IMR-90 (cell line): Measurements from ENCODE around the gene E4F1. TPM values are rescaled to one million over a fixed set of nuclear protein-coding genes. Genes with fewer than 3 reads are reported as not detected.

Experiments
- ATAC-seq: fragments of 200-7000 bp; cut with Tn5 transposase; 2 replicates; pipeline ENCODE4 v1.9.1; 2020; ENCODE audit warnings: low read depth, mild to moderate bottlenecking, moderate library complexity
- BruUV-seq: library from RNA; stranded (reverse); fragments of 400-500 nt; replicated peaks from 2 replicates; lab custom pipeline; 2021; lab: Mats Ljungman, UMichigan
- CTCF ChIA-PET: fragments of 300-600 bp; formaldehyde crosslinking; extraction: SDS; loops from one replicate; lab custom pipeline; 2021; ENCODE audit warnings: antibody characterized with exemption; lab: Yijun Ruan, JAX
- POLR2A ChIA-PET: fragments of 300-600 bp; sonication (Branson Sonifier 250); formaldehyde crosslinking; loops from one replicate; lab custom pipeline; 2022; ENCODE audit warnings: antibody characterized with exemption; ENCODE audit not compliant: unreplicated experiment; lab: Charles Lee
- DNase-seq: peaks from one replicate; pipeline ENCODE4 v3.0.0; 2013
- H2AFZ ChIP-seq: replicated peaks from 2 replicates; pipeline ENCODE3; 2013; ENCODE audit warnings: low read length, mild to moderate bottlenecking; ENCODE audit not compliant: poor library complexity
- H2AK5ac ChIP-seq: 2 replicates; pipeline ENCODE4 v1.6.1; 2013; ENCODE audit warnings: low read depth, low read length, inconsistent platforms
- H2AK9ac ChIP-seq: replicated peaks from 2 replicates; pipeline ENCODE3; 2013; ENCODE audit warnings: mild to moderate bottlenecking, low read depth, low read length, moderate library complexity; ENCODE audit not compliant: poor library complexity
- H2BK120ac ChIP-seq: 2 replicates; pipeline ENCODE4 v1.6.1; 2013; ENCODE audit warnings: low read depth, low read length, inconsistent platforms
- H2BK15ac ChIP-seq: 3 replicates; pipeline ENCODE4 v1.6.1; 2013; ENCODE audit warnings: low read depth, low read length, inconsistent platforms
- H2BK20ac ChIP-seq: 2 replicates; pipeline ENCODE4 v1.6.1; 2013; ENCODE audit warnings: low read depth, mild to moderate bottlenecking, inconsistent platforms, low read length, moderate library complexity
- H2BK5ac ChIP-seq: 2 replicates; pipeline ENCODE4 v1.6.1; 2013; ENCODE audit warnings: mild to moderate bottlenecking, low read depth, low read length, inconsistent platforms; ENCODE audit not compliant: poor library complexity, severe bottlenecking
- H3K14ac ChIP-seq: replicated peaks from 2 replicates; pipeline ENCODE4 v1.6.1; 2013; ENCODE audit warnings: low read depth, low read length, inconsistent platforms
- H3K18ac ChIP-seq: 2 replicates; pipeline ENCODE4 v1.6.1; 2013; ENCODE audit warnings: low read depth, low read length, control low read depth
- H3K23ac ChIP-seq: 2 replicates; pipeline ENCODE4 v1.6.1; 2013; ENCODE audit warnings: low read depth, low read length, inconsistent platforms
- H3K27ac ChIP-seq: 2 replicates; pipeline ENCODE4 v1.5.1; 2013; ENCODE audit warnings: mild to moderate bottlenecking, control low read depth, low read length; ENCODE audit not compliant: insufficient read depth
- H3K27me3 ChIP-seq: 2 replicates; pipeline ENCODE4 v1.6.1; 2013; ENCODE audit warnings: low read length; ENCODE audit not compliant: control insufficient read depth, insufficient read depth
- H3K36me3 ChIP-seq: 2 replicates; pipeline ENCODE4 v1.6.1; 2013; ENCODE audit warnings: low read length, mixed read lengths; ENCODE audit not compliant: control insufficient read depth, insufficient read depth
- H3K4ac ChIP-seq: 2 replicates; pipeline ENCODE4 v1.6.1; 2013; ENCODE audit warnings: low read depth, low read length, inconsistent platforms
- H3K4me1 ChIP-seq: 2 replicates; pipeline ENCODE4 v1.6.1; 2013; ENCODE audit warnings: low read length, mixed read lengths; ENCODE audit not compliant: control insufficient read depth, insufficient read depth
- H3K4me2 ChIP-seq: 2 replicates; pipeline ENCODE4 v1.6.1; 2013; ENCODE audit warnings: low read depth, mild to moderate bottlenecking, control low read depth, low read length, moderate library complexity
- H3K4me3 ChIP-seq: 2 replicates; pipeline ENCODE4 v1.5.1; 2013; ENCODE audit warnings: low read depth, mild to moderate bottlenecking, control low read depth, low read length, moderate library complexity; ENCODE audit not compliant: insufficient read depth
- H3K56ac ChIP-seq: 2 replicates; pipeline ENCODE4 v1.6.1; 2013; ENCODE audit warnings: low read length, inconsistent platforms; ENCODE audit not compliant: insufficient read depth; ENCODE audit errors: extremely low read depth
- H3K79me1 ChIP-seq, 2 experiments: 2 replicates each; pipeline ENCODE4 v1.6.1; 2013; ENCODE audit warnings: low read length in 2 of 2, inconsistent platforms in 1 of 2, low read depth in 1 of 2
- H3K9ac ChIP-seq: 2 replicates; pipeline ENCODE4 v1.6.1; 2013; ENCODE audit warnings: low read depth, low read length, control low read depth
- H3K9me1 ChIP-seq: 2 replicates; pipeline ENCODE4 v1.6.1; 2013; ENCODE audit warnings: low read length, inconsistent platforms; ENCODE audit not compliant: insufficient read depth
- H3K9me3 ChIP-seq: 2 replicates; pipeline ENCODE4 v1.6.1; 2013; ENCODE audit warnings: low read length; ENCODE audit not compliant: control insufficient read depth, insufficient read depth
- H4K20me1 ChIP-seq: 2 replicates; pipeline ENCODE4 v1.6.1; 2013; ENCODE audit warnings: low read length, inconsistent platforms; ENCODE audit not compliant: insufficient read depth
- H4K5ac ChIP-seq: 2 replicates; pipeline ENCODE4 v1.6.1; 2013; ENCODE audit warnings: mild to moderate bottlenecking, low read depth, low read length, control low read depth
- H4K8ac ChIP-seq, 2 experiments: 2 replicates each; pipeline ENCODE4 v1.6.1; 2013; ENCODE audit warnings: low read depth in 2 of 2, low read length in 2 of 2, control low read depth in 1 of 2, inconsistent platforms in 1 of 2
- H4K91ac ChIP-seq: 2 replicates; pipeline ENCODE4 v1.6.1; 2013; ENCODE audit warnings: low read depth, low read length, inconsistent platforms; ENCODE audit not compliant: insufficient read depth
- BHLHE40 ChIP-seq: fragments of 150-350 bp; IDR thresholded peaks from 2 replicates; pipeline ENCODE4 v1.6.1; 2016; ENCODE audit warnings: mild to moderate bottlenecking, low read depth, low read length
- CEBPB ChIP-seq: IDR thresholded peaks from 2 replicates; pipeline ENCODE4 v1.6.1; 2012; ENCODE audit warnings: low read depth, low read length, improper control_type of control experiment
- CHD1 ChIP-seq: IDR thresholded peaks from 2 replicates; pipeline ENCODE4 v1.6.1; 2012; ENCODE audit warnings: low read depth, low read length, improper control_type of control experiment
- ELK1 ChIP-seq: fragments of 150-350 bp; IDR thresholded peaks from 2 replicates; pipeline ENCODE4 v1.6.1; 2016; ENCODE audit warnings: low read depth, mild to moderate bottlenecking, low read length, moderate library complexity, borderline replicate concordance
- FOS ChIP-seq: fragments of 150-350 bp; IDR thresholded peaks from 2 replicates; pipeline ENCODE4 v1.6.1; 2016; ENCODE audit warnings: low read depth, low read length
- MAFK ChIP-seq: IDR thresholded peaks from 2 replicates; pipeline ENCODE4 v1.6.1; 2012; ENCODE audit warnings: low read depth, low read length, improper control_type of control experiment
- MAZ ChIP-seq: IDR thresholded peaks from 2 replicates; pipeline ENCODE4 v1.6.1; 2012; ENCODE audit warnings: low read depth, mild to moderate bottlenecking, low read length, improper control_type of control experiment, moderate library complexity, borderline replicate concordance
- NFE2L2 ChIP-seq: fragments of 150-350 bp; IDR thresholded peaks from 2 replicates; pipeline ENCODE4 v1.6.1; 2016; ENCODE audit warnings: low read depth, mild to moderate bottlenecking, low read length
- RCOR1 ChIP-seq: IDR thresholded peaks from 2 replicates; pipeline ENCODE4 v1.6.1; 2012; ENCODE audit warnings: mild to moderate bottlenecking, low read length, improper control_type of control experiment; ENCODE audit not compliant: insufficient replicate concordance
- RFX5 ChIP-seq: IDR thresholded peaks from 2 replicates; pipeline ENCODE4 v1.8.0; 2012; ENCODE audit warnings: low read depth, mild to moderate bottlenecking, low read length, moderate library complexity
- SMC3 ChIP-seq: fragments of 150-350 bp; IDR thresholded peaks from 2 replicates; pipeline ENCODE4 v1.6.1; 2016; ENCODE audit warnings: low read depth, mild to moderate bottlenecking, antibody characterized with exemption, low read length, moderate library complexity
- WGBS, 2 experiments: methylation state at CpG; one replicate each; pipeline versions ENCODE4 v1.1.5 to v1.1.7; 2013; ENCODE audit warnings: missing lambda C conversion rate in 2 of 2; ENCODE audit not compliant: insufficient read length in 1 of 2; ENCODE audit errors: extremely low coverage in 2 of 2; 5-methylcytosine and 5-hydroxymethylcytosine counted together
- dilution Hi-C: fragments of 300-500 bp; cut with HindIII; formaldehyde crosslinking; loops from one replicate; pipeline ENCODE4 v1.14.3; 2018; ENCODE audit warnings: low sequenced_read_pairs; ENCODE audit not compliant: unreplicated experiment
- in situ Hi-C: fragments of 300-500 bp; cut with MboI; formaldehyde crosslinking; loops from 3 replicates; pipeline ENCODE4 v1.14.3; 2019; ENCODE audit warnings: low sequenced_read_pairs, inconsistent platforms, mixed read lengths
- intact Hi-C: fragments of 100-400 bp; cut with micrococcal nuclease; formaldehyde crosslinking; loops from 2 replicates; pipeline ENCODE4 v1.10.0; 2022
- polyA plus RNA-seq, 3 experiments: library from polyadenylated mRNA; depleted of rRNA; stranded (reverse); fragments of >200 nt; gene quantifications; 2 replicates each; pipeline ENCODE4 v1.2.3, GENCODE V29; 2012; ENCODE audit warnings: low replicate concordance in 1 of 3
- total RNA-seq: library from RNA; depleted of rRNA; stranded (reverse); fragments of >200 nt; gene quantifications from 2 replicates; pipeline ENCODE4 v1.2.3, GENCODE V29; 2012

E4F1 gene
- total and polyA plus RNA-seq, 2 of the 4 experiments (the other 2 are of a cell fraction) = 13.1 to 33.0 TPM

- H3K79me1 ChIP-seq = peaks cover 21 to 51% of the 10 kb centered on the region in 2 experiments
- no peak overlapping the region for H2AK5ac ChIP-seq
- H3K9me3 ChIP-seq = no peaks in the 10 kb centered on the region
- H3K14ac ChIP-seq = no peak overlapping the region
- H4K8ac ChIP-seq = no peak overlapping the region
- no peak overlapping the region for H3K18ac ChIP-seq
- peaks cover 30% of the 10 kb centered on the region for H4K20me1 ChIP-seq
- POLR2A ChIA-PET = no interaction called here
- no peak overlapping the region for H3K4me3 ChIP-seq
- H2BK5ac ChIP-seq = no peak overlapping the region
- H2BK120ac ChIP-seq = no peak overlapping the region
- no peak overlapping the region for H4K91ac ChIP-seq
- no peak overlapping the region for H3K56ac ChIP-seq
- H3K27me3 ChIP-seq = no peaks in the 10 kb centered on the region
- H2AFZ ChIP-seq = no peak overlapping the region
- TF ChIP-seq RCOR1 = no peak
- no peak for TF ChIP-seq MAFK
- TF ChIP-seq MAZ = no peak
- TF ChIP-seq CEBPB = no peak
- no peak for TF ChIP-seq ELK1
- no peak for TF ChIP-seq RFX5
- TF ChIP-seq BHLHE40 = no peak
- no peak for TF ChIP-seq FOS
- TF ChIP-seq SMC3 = no peak
- no peak for TF ChIP-seq NFE2L2
- TF ChIP-seq CHD1 = no peak
- no peak overlapping the region for H3K4me2 ChIP-seq
- DNase-seq = no peak
- H3K4me1 ChIP-seq = peaks cover 9% of the 10 kb centered on the region
- H2BK20ac ChIP-seq = no peak overlapping the region
- dilution Hi-C loops = no loop called here
- no peak overlapping the region for H3K23ac ChIP-seq
- H3K9me1 ChIP-seq = 0 out of 2 replicates have a peak, but pooled peaks cover 2% of the 10 kb centered on the region
- H3K27ac ChIP-seq = no peak overlapping the region
- 89% methylated on average over 5 of the region's 11 CpGs; no CpG with 5 or more reads in 1 of the 2 experiments for WGBS, 2 experiments
- H4K5ac ChIP-seq = no peak overlapping the region
- no peak overlapping the region for H2AK9ac ChIP-seq
- CTCF ChIA-PET = no interaction called here
- no peak overlapping the region for H3K4ac ChIP-seq
- in situ Hi-C loops = loop anchor here (10.0 kb wide), 1 partner anchor 252 kb away; no protein-coding TSS in a partner anchor
- peaks cover 42% of the 10 kb centered on the region for H3K36me3 ChIP-seq
- intact Hi-C loops = no loop called here
- TSS peak; percentile 75 for BruUV-seq
- ATAC-seq = no peak
- H2BK15ac ChIP-seq = no peak overlapping the region
- no peak overlapping the region for H3K9ac ChIP-seq
Observed at GRCh38 chr16:2253293-2253692, 29.9 kb downstream of the E4F1 start.
